Subcutaneous abdominal adipose tissue (tissue), 5 donors: Measurements from ENCODE around the gene ZNF592.

ENCODE experiments used
- H3K27ac ChIP-seq: one replicate; pipeline ENCODE4 v1.7.0; 2013; ENCODE audit warnings: low read depth, mild to moderate bottlenecking, inconsistent platforms, low read length, moderate library complexity
- H3K27me3 ChIP-seq, 5 donors: one replicate each; pipeline ENCODE4 v1.7.0; 2013; ENCODE audit warnings: low read length in 5 of 5, inconsistent platforms in 1 of 5; ENCODE audit not compliant: control insufficient read depth in 5 of 5, insufficient read depth in 4 of 5
- H3K36me3 ChIP-seq, 5 donors: one replicate each; pipeline ENCODE4 v1.7.0; 2013; ENCODE audit warnings: low read length in 5 of 5; ENCODE audit not compliant: control insufficient read depth in 5 of 5, insufficient read depth in 5 of 5
- H3K4me1 ChIP-seq, 5 donors: one replicate each; pipeline ENCODE4 v1.7.0; 2013; ENCODE audit warnings: low read length in 5 of 5, mild to moderate bottlenecking in 3 of 5, moderate library complexity in 1 of 5; ENCODE audit not compliant: control insufficient read depth in 5 of 5, insufficient read depth in 5 of 5
- H3K4me3 ChIP-seq, 5 donors: one replicate each; pipeline ENCODE4 v1.7.0; 2013; ENCODE audit warnings: low read length in 5 of 5, low read depth in 1 of 5
- H3K9ac ChIP-seq, 5 donors: one replicate each; pipeline ENCODE4 v1.7.0; 2013; ENCODE audit warnings: low read length in 5 of 5, mild to moderate bottlenecking in 4 of 5, moderate library complexity in 3 of 5
- H3K9me3 ChIP-seq, 5 donors: one replicate each; pipeline ENCODE4 v1.7.0; 2013; ENCODE audit warnings: low read length in 5 of 5; ENCODE audit not compliant: control insufficient read depth in 5 of 5
- donor health status: healthy.
- donor health status: healthy.
- donor health status: healthy.
- donor health status: healthy.
- donor health status: healthy.

ZNF592 gene

GRCh38 chr15:84760219-84760618 lies 11.8 kb downstream of the ZNF592 start:
- Histone ChIP-seq H3K4me3 (no peak overlapping the region), H3K9ac (no peak overlapping the region), H3K27me3 (no peaks in the 10 kb centered on the region), H3K4me1 (peaks cover 9 to 84% (median 63%) of the 10 kb centered on the region in 5 donors), H3K36me3 (peaks cover 0 to 5% (median 3%) of the 10 kb centered on the region in 5 donors), H3K9me3 (no peaks in the 10 kb centered on the region), H3K27ac (no peak overlapping the region)

GRCh38 chr15:84761607-84762131 lies 13.3 kb downstream of the ZNF592 start:
- peaks cover 9 to 71% (median 53%) of the 10 kb centered on the region in 5 donors for H3K4me1 ChIP-seq
- H3K4me3 ChIP-seq: no peak overlapping the region
- H3K9ac ChIP-seq: peak overlapping the region in 3 of 5 donors; percentile 20 to 43 (median 41)
- H3K27ac ChIP-seq: peak overlapping the region; percentile 45
- peaks cover 6 to 17% (median 8%) of the 10 kb centered on the region in 5 donors for H3K36me3 ChIP-seq
- no peaks in the 10 kb centered on the region for H3K27me3 ChIP-seq
- H3K9me3 ChIP-seq: no peaks in the 10 kb centered on the region

- peak overlapping the region in 1 of 5 donors; percentile 31 for H3K4me3 ChIP-seq
- H3K36me3 ChIP-seq: peaks cover 8 to 24% (median 14%) of the 10 kb centered on the region in 5 donors
- peak overlapping the region; percentile 45 for H3K27ac ChIP-seq
- H3K4me1 ChIP-seq: peaks cover 9 to 63% (median 53%) of the 10 kb centered on the region in 5 donors
- H3K9me3 ChIP-seq: no peaks in the 10 kb centered on the region
- H3K9ac ChIP-seq: peak overlapping the region in 4 of 5 donors; percentile 14 to 66 (median 31)
- no peaks in the 10 kb centered on the region for H3K27me3 ChIP-seq
These were observed 14.6 kb downstream of the ZNF592 start for GRCh38 chr15:84762840-84763572.

GRCh38 chr15:84764585-84764984 lies 16.2 kb downstream of the ZNF592 start:
- H3K9ac ChIP-seq: peak overlapping the region in 2 of 5 donors; percentile 66 to 67
- H3K36me3 ChIP-seq: peaks cover 8 to 39% (median 21%) of the 10 kb centered on the region in 5 donors
- H3K4me1 ChIP-seq: peaks cover 5 to 48% (median 42%) of the 10 kb centered on the region in 5 donors
- H3K4me3 ChIP-seq: no peak overlapping the region
- H3K27me3 ChIP-seq: no peaks in the 10 kb centered on the region
- H3K9me3 ChIP-seq: no peaks in the 10 kb centered on the region
- H3K27ac ChIP-seq: peak overlapping the region; percentile 45

- Histone ChIP-seq H3K36me3 (peaks cover 8 to 42% (median 22%) of the 10 kb centered on the region in 5 donors), H3K9me3 (no peaks in the 10 kb centered on the region)
These were observed 16.6 kb downstream of the ZNF592 start for GRCh38 chr15:84764989-84765388.

GRCh38 chr15:84765675-84766074 lies 17.3 kb downstream of the ZNF592 start:
- no peak overlapping the region for H3K27ac ChIP-seq
- H3K9me3 ChIP-seq: no peaks in the 10 kb centered on the region
- no peak overlapping the region for H3K4me3 ChIP-seq
- peaks cover 8 to 42% (median 23%) of the 10 kb centered on the region in 5 donors for H3K36me3 ChIP-seq
- H3K9ac ChIP-seq: no peak overlapping the region
- H3K4me1 ChIP-seq: peaks cover 5 to 38% (median 35%) of the 10 kb centered on the region in 5 donors
- H3K27me3 ChIP-seq: no peaks in the 10 kb centered on the region

More at GRCh38 chr15:84764989-84765388, 16.6 kb downstream of the ZNF592 start:
- H3K9ac ChIP-seq: no peak overlapping the region
- H3K4me3 ChIP-seq: no peak overlapping the region
- H3K27me3 ChIP-seq: no peaks in the 10 kb centered on the region
- H3K4me1 ChIP-seq: peaks cover 5 to 44% (median 40%) of the 10 kb centered on the region in 5 donors
- H3K27ac ChIP-seq: peak overlapping the region; percentile 45

GRCh38 chr15:84766461-84767035 lies 18.2 kb downstream of the ZNF592 start:
- Histone ChIP-seq H3K4me3 (no peak overlapping the region), H3K36me3 (peaks cover 8 to 46% (median 26%) of the 10 kb centered on the region in 5 donors), H3K9me3 (no peaks in the 10 kb centered on the region), H3K27me3 (no peaks in the 10 kb centered on the region), H3K27ac (peak overlapping the region; percentile 46), H3K4me1 (peaks cover 3 to 31% (median 29%) of the 10 kb centered on the region in 5 donors), H3K9ac (no peak overlapping the region)

- no peaks in the 10 kb centered on the region for H3K27me3 ChIP-seq
- H3K4me3 ChIP-seq: no peak overlapping the region
- H3K27ac ChIP-seq: no peak overlapping the region
- H3K4me1 ChIP-seq: peaks cover 0 to 27% (median 22%) of the 10 kb centered on the region in 5 donors
- H3K9ac ChIP-seq: no peak overlapping the region
- H3K36me3 ChIP-seq: peaks cover 3 to 29% (median 18%) of the 10 kb centered on the region in 5 donors
- no peaks in the 10 kb centered on the region for H3K9me3 ChIP-seq
These were observed 23.6 kb downstream of the ZNF592 start for GRCh38 chr15:84772031-84772430.

- no peak overlapping the region for H3K4me3 ChIP-seq
- no peaks in the 10 kb centered on the region for H3K9me3 ChIP-seq
- H3K27me3 ChIP-seq: no peaks in the 10 kb centered on the region
- no peak overlapping the region for H3K9ac ChIP-seq
- H3K4me1 ChIP-seq: peaks cover 0 to 29% (median 23%) of the 10 kb centered on the region in 5 donors
- H3K36me3 ChIP-seq: peaks cover under 1 to 25% (median 15%) of the 10 kb centered on the region in 5 donors
- no peak overlapping the region for H3K27ac ChIP-seq
These were observed 24.1 kb downstream of the ZNF592 start for GRCh38 chr15:84772467-84772866.

- Histone ChIP-seq H3K9ac (peak overlapping the region in 1 of 5 donors; percentile 37), H3K4me3 (no peak overlapping the region), H3K4me1 (peaks cover 0 to 34% (median 23%) of the 10 kb centered on the region in 5 donors), H3K27me3 (no peaks in the 10 kb centered on the region), H3K27ac (no peak overlapping the region), H3K36me3 (peaks cover 0 to 24% (median 19%) of the 10 kb centered on the region in 5 donors), H3K9me3 (no peaks in the 10 kb centered on the region)
These were observed 25.3 kb downstream of the ZNF592 start for GRCh38 chr15:84773716-84774115.
